SK-N-SH (cell line): ENCODE results near the gene PDGFRB. TPM values are rescaled to one million over a fixed set of nuclear protein-coding genes. Genes with fewer than 3 reads are reported as not detected.

Experiments
- CTCF ChIA-PET: fragments of 300-600, 350-600 bp; formaldehyde crosslinking; extraction: SDS; loops from one replicate; lab custom pipeline; 2021; lab: Yijun Ruan, JAX
- POLR2A ChIA-PET: fragments of 350-600 bp; sonication (Branson Sonifier 250); formaldehyde crosslinking; extraction: SDS; loops from one replicate; lab custom pipeline; 2020; ENCODE audit warnings: antibody characterized with exemption, inconsistent platforms; lab: Yijun Ruan, JAX
- DNase-seq: peaks from one replicate; pipeline ENCODE4 v3.0.0; 2012
- H2AFZ ChIP-seq: fragments of 200-600 bp; sonication (generic); 2 replicates; pipeline ENCODE4 v1.8.1; 2016; ENCODE audit warnings: antibody characterized with exemption, mild to moderate bottlenecking, low read depth
- H3F3A ChIP-seq: fragments of 200-600 bp; sonication (generic); replicated peaks from 2 replicates; pipeline ENCODE3; 2016; ENCODE audit warnings: antibody characterized with exemption, mild to moderate bottlenecking; ENCODE audit not compliant: insufficient read depth
- H3K27ac ChIP-seq, 2 experiments: fragments of 200-500 bp in 1 of 2; fragments of 200-600 bp in 1 of 2; sonication (Bioruptor generic) in 1 of 2; sonication (generic), shearing (Covaris generic) in 1 of 2; 2 replicates each; pipeline versions ENCODE4 v1.5.1 to v1.6.1; 2014 to 2016; ENCODE audit warnings: low read depth in 2 of 2, inconsistent platforms in 1 of 2, low read length in 1 of 2, mild to moderate bottlenecking in 1 of 2, mixed read lengths in 1 of 2
- H3K27me3 ChIP-seq: fragments of 200-600 bp; sonication (generic), shearing (Covaris generic); 2 replicates; pipeline ENCODE4 v1.6.1; 2016; ENCODE audit warnings: mixed run types; ENCODE audit not compliant: insufficient read depth
- H3K36me3 ChIP-seq, 2 experiments: fragments of 200-500 bp in 1 of 2; fragments of 200-600 bp in 1 of 2; sonication (Bioruptor generic) in 1 of 2; sonication (generic) in 1 of 2; replicated peaks in 1 of 2; 2 replicates each; pipeline versions ENCODE3 to v1.5.1; 2014 to 2016; ENCODE audit warnings: low read length in 1 of 2, mild to moderate bottlenecking in 1 of 2; ENCODE audit not compliant: insufficient read depth in 2 of 2, control insufficient read depth in 1 of 2
- H3K4me1 ChIP-seq, 2 experiments: fragments of 200-500 bp in 1 of 2; fragments of 200-600 bp in 1 of 2; sonication (Bioruptor generic) in 1 of 2; sonication (generic), shearing (Covaris generic) in 1 of 2; 2 replicates each; pipeline versions ENCODE4 v1.5.1 to v1.6.1; 2014 to 2016; ENCODE audit warnings: low read depth in 1 of 2, low read length in 1 of 2, mixed run types in 1 of 2; ENCODE audit not compliant: insufficient read depth in 2 of 2, control insufficient read depth in 1 of 2
- H3K4me2 ChIP-seq: fragments of 200-600 bp; sonication (generic), shearing (Covaris generic); 2 replicates; pipeline ENCODE4 v1.6.1; 2017; ENCODE audit warnings: mixed run types
- H3K4me3 ChIP-seq, 2 experiments: fragments of 200-500 bp in 1 of 2; fragments of 200-600 bp in 1 of 2; sonication (Bioruptor generic) in 1 of 2; sonication (generic), shearing (Covaris generic) in 1 of 2; 2 replicates each; pipeline versions ENCODE4 v1.5.1 to v1.8.1; 2014 to 2016; ENCODE audit warnings: low read depth in 2 of 2, inconsistent platforms in 1 of 2, low read length in 1 of 2, mild to moderate bottlenecking in 1 of 2, mixed read lengths in 1 of 2, moderate library complexity in 1 of 2
- H3K79me2 ChIP-seq: fragments of 200-600 bp; sonication (generic); 2 replicates; pipeline ENCODE4 v1.8.1; 2017; ENCODE audit warnings: mild to moderate bottlenecking; ENCODE audit not compliant: insufficient read depth
- H3K9ac ChIP-seq: fragments of 200-600 bp; sonication (generic); 2 replicates; pipeline ENCODE4 v1.6.1; 2017; ENCODE audit warnings: mixed run types
- H3K9me2 ChIP-seq: fragments of 200-600 bp; sonication (generic); 2 replicates; pipeline ENCODE4 v1.6.1; 2017; ENCODE audit warnings: mixed run types
- H3K9me3 ChIP-seq: fragments of 200-600 bp; sonication (generic); 2 replicates; pipeline ENCODE4 v1.6.1; 2017; ENCODE audit warnings: mixed run types, mild to moderate bottlenecking, moderate library complexity
- H4K20me1 ChIP-seq: fragments of 200-600 bp; sonication (generic); 2 replicates; pipeline ENCODE4 v1.6.1; 2017; ENCODE audit warnings: mild to moderate bottlenecking, mixed run types; ENCODE audit not compliant: insufficient read depth
- EP300 ChIP-seq, 2 experiments: IDR thresholded peaks; 2 replicates each; pipeline versions ENCODE4 v1.4.0 to v1.6.1; 2012; ENCODE audit warnings: borderline replicate concordance in 1 of 2, low read depth in 1 of 2, low read length in 1 of 2
- EZH2phosphoT487 ChIP-seq: fragments of 200-600 bp; sonication (generic); IDR thresholded peaks from 2 replicates; pipeline ENCODE4 v1.6.1; 2017; ENCODE audit warnings: low read depth, mixed run types, mild to moderate bottlenecking, antibody characterized with exemption, moderate library complexity, borderline replicate concordance
- FOSL2 ChIP-seq: IDR thresholded peaks from 2 replicates; pipeline ENCODE4 v1.4.0; 2012; ENCODE audit warnings: low read depth, mild to moderate bottlenecking, moderate library complexity, borderline replicate concordance
- FOXM1 ChIP-seq: IDR thresholded peaks from 2 replicates; pipeline ENCODE4 v1.4.0; 2012; ENCODE audit warnings: low read depth, mild to moderate bottlenecking
- GABPA ChIP-seq: IDR thresholded peaks from 2 replicates; pipeline ENCODE4 v1.4.0; 2012; ENCODE audit warnings: low read depth, mild to moderate bottlenecking
- JUND ChIP-seq: IDR thresholded peaks from 2 replicates; pipeline ENCODE4 v1.4.0; 2012
- MAX ChIP-seq: IDR thresholded peaks from 2 replicates; pipeline ENCODE4 v1.4.0; 2012; ENCODE audit warnings: low read depth
- NFIC ChIP-seq: IDR thresholded peaks from 2 replicates; pipeline ENCODE4 v1.4.0; 2012; ENCODE audit warnings: borderline replicate concordance
- RAD21 ChIP-seq: IDR thresholded peaks from 2 replicates; pipeline ENCODE4 v1.6.1; 2012; ENCODE audit warnings: mild to moderate bottlenecking, low read length
- RCOR1 ChIP-seq: fragments of 150-350 bp; IDR thresholded peaks from 2 replicates; pipeline ENCODE4 v1.6.1; 2017; ENCODE audit warnings: antibody characterized with exemption, low read length
- SMC3 ChIP-seq: IDR thresholded peaks from 2 replicates; pipeline ENCODE4 v1.6.1; 2012; ENCODE audit warnings: low read depth, low read length, improper control_type of control experiment
- TAF1 ChIP-seq: IDR thresholded peaks from 2 replicates; pipeline ENCODE4 v1.6.1; 2012; ENCODE audit warnings: low read depth, mild to moderate bottlenecking, low read length, moderate library complexity, borderline replicate concordance
- TCF12 ChIP-seq: IDR thresholded peaks from 2 replicates; pipeline ENCODE4 v1.4.0; 2012
- USF1 ChIP-seq: IDR thresholded peaks from 2 replicates; pipeline ENCODE4 v1.4.0; 2012; ENCODE audit warnings: low read depth, borderline replicate concordance
- YY1 ChIP-seq: IDR thresholded peaks from 2 replicates; pipeline ENCODE4 v1.4.0; 2012; ENCODE audit warnings: low read depth, mild to moderate bottlenecking
- WGBS: methylation state at CpG from one replicate; pipeline ENCODE4 v1.1.6; 2017; ENCODE audit warnings: low lambda C conversion rate; 5-methylcytosine and 5-hydroxymethylcytosine counted together
- polyA plus RNA-seq, 3 experiments: library from polyadenylated mRNA; depleted of rRNA; stranded (reverse); fragments of >200 nt; gene quantifications; 2 replicates each; pipeline ENCODE4 v1.2.3, GENCODE V29; 2012
- TF ChIP-seq, protein P1 (sequence below): fragments of 150-350 bp; IDR thresholded peaks from 2 replicates; pipeline ENCODE4 v1.6.1; 2017; ENCODE audit warnings: antibody characterized with exemption, low read length, low read depth, borderline replicate concordance
- TF ChIP-seq, protein P2 (sequence below): fragments of 200-600 bp; sonication (generic); IDR thresholded peaks from 2 replicates; pipeline ENCODE4 v1.6.1; 2017; ENCODE audit warnings: antibody characterized with exemption, mild to moderate bottlenecking, moderate library complexity
- TF ChIP-seq, protein P3 (sequence below): IDR thresholded peaks from 2 replicates; pipeline ENCODE4 v1.4.0; 2012; ENCODE audit warnings: low read depth, borderline replicate concordance

PDGFRB gene
- polyA plus RNA-seq, 1 of the 3 experiments (the other 2 are of a cell fraction), result 32.1 TPM

DNA sequence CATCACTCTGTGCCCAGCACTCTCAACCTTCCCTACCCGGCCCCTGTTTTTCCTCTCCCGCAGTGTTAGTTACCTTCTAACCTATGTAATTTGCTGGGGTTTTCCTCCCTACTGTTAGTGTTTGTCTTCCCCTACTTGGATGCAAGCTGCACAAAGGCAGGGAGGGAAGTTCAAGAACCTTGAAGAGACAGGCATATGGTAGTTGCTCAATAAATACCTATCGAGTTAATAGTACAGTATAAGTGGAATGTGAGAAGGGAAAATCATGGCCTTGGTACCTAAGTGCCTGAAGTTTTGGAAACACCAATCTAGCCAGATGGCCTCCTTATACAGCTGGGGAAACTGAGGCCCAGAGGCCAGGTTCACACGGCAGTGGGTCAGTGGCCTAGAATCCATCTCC, 24.2 kb downstream of the PDGFRB start (continued):
- TF ChIP-seq, protein P1, sequence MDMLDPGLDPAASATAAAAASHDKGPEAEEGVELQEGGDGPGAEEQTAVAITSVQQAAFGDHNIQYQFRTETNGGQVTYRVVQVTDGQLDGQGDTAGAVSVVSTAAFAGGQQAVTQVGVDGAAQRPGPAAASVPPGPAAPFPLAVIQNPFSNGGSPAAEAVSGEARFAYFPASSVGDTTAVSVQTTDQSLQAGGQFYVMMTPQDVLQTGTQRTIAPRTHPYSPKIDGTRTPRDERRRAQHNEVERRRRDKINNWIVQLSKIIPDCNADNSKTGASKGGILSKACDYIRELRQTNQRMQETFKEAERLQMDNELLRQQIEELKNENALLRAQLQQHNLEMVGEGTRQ, result no peak
- TF ChIP-seq RCOR1, result no peak
- no peak for TF ChIP-seq FOSL2
- TF ChIP-seq, protein P2, sequence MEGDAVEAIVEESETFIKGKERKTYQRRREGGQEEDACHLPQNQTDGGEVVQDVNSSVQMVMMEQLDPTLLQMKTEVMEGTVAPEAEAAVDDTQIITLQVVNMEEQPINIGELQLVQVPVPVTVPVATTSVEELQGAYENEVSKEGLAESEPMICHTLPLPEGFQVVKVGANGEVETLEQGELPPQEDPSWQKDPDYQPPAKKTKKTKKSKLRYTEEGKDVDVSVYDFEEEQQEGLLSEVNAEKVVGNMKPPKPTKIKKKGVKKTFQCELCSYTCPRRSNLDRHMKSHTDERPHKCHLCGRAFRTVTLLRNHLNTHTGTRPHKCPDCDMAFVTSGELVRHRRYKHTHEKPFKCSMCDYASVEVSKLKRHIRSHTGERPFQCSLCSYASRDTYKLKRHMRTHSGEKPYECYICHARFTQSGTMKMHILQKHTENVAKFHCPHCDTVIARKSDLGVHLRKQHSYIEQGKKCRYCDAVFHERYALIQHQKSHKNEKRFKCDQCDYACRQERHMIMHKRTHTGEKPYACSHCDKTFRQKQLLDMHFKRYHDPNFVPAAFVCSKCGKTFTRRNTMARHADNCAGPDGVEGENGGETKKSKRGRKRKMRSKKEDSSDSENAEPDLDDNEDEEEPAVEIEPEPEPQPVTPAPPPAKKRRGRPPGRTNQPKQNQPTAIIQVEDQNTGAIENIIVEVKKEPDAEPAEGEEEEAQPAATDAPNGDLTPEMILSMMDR, result no peak
- no peak for TF ChIP-seq GABPA
- no peak for TF ChIP-seq RAD21
- TF ChIP-seq TCF12, result no peak
- TF ChIP-seq, protein P3, sequence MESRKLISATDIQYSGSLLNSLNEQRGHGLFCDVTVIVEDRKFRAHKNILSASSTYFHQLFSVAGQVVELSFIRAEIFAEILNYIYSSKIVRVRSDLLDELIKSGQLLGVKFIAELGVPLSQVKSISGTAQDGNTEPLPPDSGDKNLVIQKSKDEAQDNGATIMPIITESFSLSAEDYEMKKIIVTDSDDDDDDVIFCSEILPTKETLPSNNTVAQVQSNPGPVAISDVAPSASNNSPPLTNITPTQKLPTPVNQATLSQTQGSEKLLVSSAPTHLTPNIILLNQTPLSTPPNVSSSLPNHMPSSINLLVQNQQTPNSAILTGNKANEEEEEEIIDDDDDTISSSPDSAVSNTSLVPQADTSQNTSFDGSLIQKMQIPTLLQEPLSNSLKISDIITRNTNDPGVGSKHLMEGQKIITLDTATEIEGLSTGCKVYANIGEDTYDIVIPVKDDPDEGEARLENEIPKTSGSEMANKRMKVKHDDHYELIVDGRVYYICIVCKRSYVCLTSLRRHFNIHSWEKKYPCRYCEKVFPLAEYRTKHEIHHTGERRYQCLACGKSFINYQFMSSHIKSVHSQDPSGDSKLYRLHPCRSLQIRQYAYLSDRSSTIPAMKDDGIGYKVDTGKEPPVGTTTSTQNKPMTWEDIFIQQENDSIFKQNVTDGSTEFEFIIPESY, result no peak

- Histone ChIP-seq H3K36me3 (peaks cover 41 to 81% of the 10 kb centered on the region in 2 experiments), H3K4me1 (no peaks in the 10 kb centered on the region; a peak in 1 of 4 replicates), H3K4me2 (no peak overlapping the region), H4K20me1 (no peaks in the 10 kb centered on the region), H3K4me3 (no peak overlapping the region), H3K79me2 (no peaks in the 10 kb centered on the region), H3K9me2 (no peaks in the 10 kb centered on the region), H3K9ac (no peak overlapping the region), H3F3A (no peaks in the 10 kb centered on the region), H3K27me3 (no peaks in the 10 kb centered on the region), H3K9me3 (no peaks in the 10 kb centered on the region), H2AFZ (no peak overlapping the region), H3K27ac (no peak overlapping the region; a peak in 1 of 4 replicates)
- POLR2A ChIA-PET, result no interaction called here
- CTCF ChIA-PET, result interaction anchor here (0.6 to 12.5 kb wide), 34 partner anchors 8 to 306 kb away, joined by 3 to 173 read pairs (median 4); partner anchors contain the start of gene PDGFRB
- no peak for DNase-seq
- TF ChIP-seq JUND, result no peak
- TF ChIP-seq YY1, result no peak
- no peak for TF ChIP-seq RCOR1
- TF ChIP-seq TCF12, result no peak
- no peak for TF ChIP-seq EZH2phosphoT487
- no peak for TF ChIP-seq SMC3
- TF ChIP-seq, protein P3, result no peak
- TF ChIP-seq USF1, result no peak
- no peak for TF ChIP-seq NFIC
- TF ChIP-seq, protein P1, result no peak
- TF ChIP-seq FOXM1, result no peak
- TF ChIP-seq MAX, result no peak
- no peak for TF ChIP-seq TAF1
- no peak for TF ChIP-seq EP300 (IDR thresholded peaks at IDR 0.05; ENCODE audit: borderline replicate concordance in 1 of 2, low read depth in 1 of 2, low read length in 1 of 2)
- 91% methylated on average over 8 of the region's 8 CpGs for WGBS
Measured at GRCh38 chr5:150130493-150130922, 25.1 kb downstream of the PDGFRB start.
